ENCODE results near the gene FOXP1.

- TF ChIP-seq POLR2A (IDR thresholded peaks at IDR 0.05) (no peak), CTCF (IDR thresholded peaks at IDR 0.05) (no peak)
Measured at GRCh38 chr3:71243229-71243628, 340.3 kb downstream of the FOXP1 start.

Data from adrenal gland (tissue), 5 donors.